Sciatic nerve (tissue), 2 donors: ENCODE results near the gene TNC. TPM values are rescaled to one million over a fixed set of nuclear protein-coding genes. Genes with fewer than 3 reads are reported as not detected.

ENCODE experiments used
- ATAC-seq: fragments of 200-7000 bp; cut with Tn5 transposase; one replicate; pipeline ENCODE4 v1.9.1; 2020; ENCODE audit warnings: mild to moderate bottlenecking, moderate library complexity
- DNase-seq: peaks from one replicate; pipeline ENCODE4 v3.0.0-alpha.2; 2020; ENCODE audit warnings: low spot score
- intact Hi-C: fragments of 100-400 bp; cut with DNase I; formaldehyde crosslinking; loops from one replicate; pipeline ENCODE4 v1.14.2; 2022
- total RNA-seq: library from RNA; stranded (reverse); fragmentation: NEBNext Ultra II Directional; extraction: Animal tissue kit (Norgen Biotek cat#: 25700); gene quantifications from one replicate; pipeline ENCODE4 v1.2.1, GENCODE V29; 2021
- donor health status: DM: no; HTN: no; CAD: no.
- donor health status: DM: no; HTN: no; CAD: no.

Gene TNC
- total RNA-seq, 1 donor from 2014 or later, result 28.6 TPM

DNA sequence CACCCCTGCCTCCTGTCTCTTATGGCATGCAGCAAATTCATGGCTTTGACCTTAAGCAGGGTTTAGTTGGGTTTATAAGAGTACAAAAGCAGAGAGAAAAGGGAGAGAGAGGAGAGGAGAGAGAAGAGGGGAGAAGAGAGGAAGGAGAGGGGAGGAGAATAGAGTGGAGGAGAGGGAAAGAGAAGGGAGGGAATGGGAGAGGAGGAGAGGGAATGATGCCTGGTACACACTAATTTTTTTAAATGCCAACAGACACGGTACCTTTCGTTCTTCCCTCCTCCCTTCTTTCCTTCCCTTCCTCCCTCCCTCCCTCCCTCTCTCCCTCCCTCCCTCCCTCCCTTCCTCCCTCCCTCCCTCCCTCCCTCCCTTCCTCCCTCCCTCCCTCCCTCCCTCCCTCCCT lies 48.7 kb downstream of the TNC start:
- intact Hi-C loops, result no loop called here
- DNase-seq (no peak), ATAC-seq (no peak)

DNA sequence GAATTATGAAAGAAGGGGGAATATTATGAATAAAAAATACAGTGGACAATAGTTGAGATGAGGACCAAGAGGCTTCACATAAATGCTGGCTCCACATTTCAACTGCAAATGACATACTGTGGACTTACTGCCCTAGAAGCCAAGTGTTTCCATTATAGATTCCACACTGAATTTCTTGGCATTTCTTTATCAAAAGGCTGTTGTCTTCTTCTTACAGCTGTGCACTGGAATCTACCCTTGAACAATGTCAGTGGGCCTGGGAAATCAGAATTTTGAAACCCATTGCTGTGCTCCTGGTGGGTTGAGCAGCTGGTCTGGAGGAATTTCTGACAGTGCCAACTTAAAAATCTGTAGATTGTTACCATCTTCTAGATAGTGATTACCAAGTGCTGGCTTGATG lies 49.9 kb downstream of the TNC start:
- DNase-seq (no peak), ATAC-seq (no peak)
- intact Hi-C loops, result no loop called here

GRCh38 chr9:115063058-115063845 lies 54.7 kb downstream of the TNC start:
- no peak for ATAC-seq
- intact Hi-C loops, result no loop called here
- DNase-seq, result no peak

DNA sequence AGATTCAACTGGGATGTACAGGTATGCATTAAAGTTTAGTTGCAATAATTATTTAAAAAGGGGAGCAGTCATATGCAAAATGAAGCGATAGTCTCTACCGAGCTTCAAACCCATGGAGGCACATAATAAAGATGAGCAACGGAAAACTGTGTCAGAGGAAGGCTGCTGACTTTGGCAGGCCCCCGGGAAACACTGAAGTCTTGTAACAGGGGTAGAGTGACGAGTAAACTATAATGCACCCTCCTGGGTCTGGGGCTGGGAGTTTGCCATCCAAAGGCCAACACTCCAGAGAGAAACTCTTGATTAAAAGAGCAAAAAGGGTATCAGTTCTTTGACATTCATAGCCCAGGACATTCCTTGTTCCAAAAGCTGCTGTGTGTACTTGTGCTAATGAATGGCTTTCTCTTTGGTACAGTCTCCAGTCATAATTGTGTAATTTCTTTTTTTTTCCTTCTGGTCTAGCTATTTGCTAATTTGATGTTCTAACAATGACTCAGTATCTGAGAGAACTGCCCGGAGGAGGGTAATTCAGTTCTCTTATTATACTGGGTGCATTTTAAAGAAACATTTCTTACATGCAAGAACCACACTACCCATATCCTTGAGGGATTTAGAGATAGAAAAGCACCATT lies 59.2 kb downstream of the TNC start:
- DNase-seq (no peak), ATAC-seq (peak; percentile 63)
- intact Hi-C loops, result no loop called here

DNA sequence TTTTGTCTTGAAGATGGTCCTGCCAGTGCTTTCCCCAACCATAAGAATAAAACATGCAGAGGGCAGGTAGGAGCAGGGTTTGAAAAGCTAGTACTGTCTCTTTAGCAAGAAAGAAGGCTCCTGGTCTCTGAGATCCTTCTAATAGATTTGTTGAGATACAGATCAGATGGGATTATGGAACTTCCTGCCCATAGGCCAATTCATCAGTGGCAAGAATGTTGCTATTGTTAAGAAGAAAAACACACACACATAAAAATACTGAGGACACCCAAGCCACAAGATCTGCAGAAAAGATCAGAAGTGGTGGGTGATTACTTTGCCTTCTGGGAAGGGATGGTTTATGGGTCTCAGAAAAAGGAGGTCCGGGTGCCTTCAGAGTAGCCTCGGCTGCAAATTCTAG lies 59.8 kb downstream of the TNC start:
- intact Hi-C loops, result no loop called here
- no peak for ATAC-seq

DNA sequence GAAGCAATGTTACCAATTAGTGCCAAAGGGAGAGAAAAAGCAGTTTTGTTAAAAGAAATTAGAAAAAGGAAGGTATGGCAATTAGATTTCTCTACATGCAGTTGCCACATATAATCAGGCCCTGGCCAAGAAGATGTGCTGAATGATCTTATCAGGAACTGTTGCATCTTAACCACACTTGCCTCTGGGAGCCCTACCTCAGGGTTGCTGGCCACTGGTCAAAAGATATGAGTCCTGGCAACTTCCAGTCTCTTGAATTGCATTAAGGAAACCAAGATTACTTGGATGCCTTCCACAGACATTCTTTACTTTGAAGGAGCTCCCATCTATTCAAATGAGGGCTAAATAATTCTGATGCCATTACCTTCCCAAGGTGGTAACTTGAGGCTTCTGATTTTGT lies 60.4 kb downstream of the TNC start:
- ATAC-seq (no peak), DNase-seq (no peak)
- intact Hi-C loops, result no loop called here

More for the DNA sequence above, 59.8 kb downstream of the TNC start:
- DNase-seq, result no peak

DNA sequence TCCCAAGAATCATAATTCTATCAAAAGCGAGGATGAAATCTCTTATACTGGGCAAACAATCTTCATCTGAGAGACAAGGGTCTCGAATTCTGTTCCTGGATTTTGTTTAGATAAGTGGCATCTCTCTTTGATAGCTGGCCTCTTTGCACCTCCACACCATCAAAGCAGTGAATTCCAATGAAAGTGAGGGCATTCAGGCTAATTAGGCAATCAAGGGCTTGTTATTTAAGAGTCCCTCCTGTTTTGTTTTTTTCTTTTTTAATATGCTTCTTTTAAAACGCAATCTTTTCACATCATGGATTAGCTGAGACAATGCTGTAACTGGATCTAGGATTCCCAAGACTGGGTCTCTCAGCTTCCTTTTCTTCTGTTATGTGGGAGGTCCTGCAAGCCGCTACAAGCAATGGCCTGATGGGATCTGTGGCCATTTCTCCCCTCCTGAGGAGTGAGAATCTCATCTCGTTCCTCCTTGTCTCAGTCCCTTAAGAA lies 67.9 kb downstream of the TNC start:
- intact Hi-C loops, result no loop called here
- DNase-seq, result no peak
- ATAC-seq, result no peak

GRCh38 chr9:115046824-115047223 lies 71.1 kb downstream of the TNC start:
- DNase-seq (no peak), ATAC-seq (no peak)
- intact Hi-C loops, result no loop called here

GRCh38 chr9:115046199-115046598 lies 71.8 kb downstream of the TNC start:
- ATAC-seq (no peak), DNase-seq (no peak)
- intact Hi-C loops, result no loop called here

- intact Hi-C loops, result no loop called here
- DNase-seq (no peak), ATAC-seq (no peak)
Observed at GRCh38 chr9:115043632-115044031, 74.3 kb downstream of the TNC start.

DNA sequence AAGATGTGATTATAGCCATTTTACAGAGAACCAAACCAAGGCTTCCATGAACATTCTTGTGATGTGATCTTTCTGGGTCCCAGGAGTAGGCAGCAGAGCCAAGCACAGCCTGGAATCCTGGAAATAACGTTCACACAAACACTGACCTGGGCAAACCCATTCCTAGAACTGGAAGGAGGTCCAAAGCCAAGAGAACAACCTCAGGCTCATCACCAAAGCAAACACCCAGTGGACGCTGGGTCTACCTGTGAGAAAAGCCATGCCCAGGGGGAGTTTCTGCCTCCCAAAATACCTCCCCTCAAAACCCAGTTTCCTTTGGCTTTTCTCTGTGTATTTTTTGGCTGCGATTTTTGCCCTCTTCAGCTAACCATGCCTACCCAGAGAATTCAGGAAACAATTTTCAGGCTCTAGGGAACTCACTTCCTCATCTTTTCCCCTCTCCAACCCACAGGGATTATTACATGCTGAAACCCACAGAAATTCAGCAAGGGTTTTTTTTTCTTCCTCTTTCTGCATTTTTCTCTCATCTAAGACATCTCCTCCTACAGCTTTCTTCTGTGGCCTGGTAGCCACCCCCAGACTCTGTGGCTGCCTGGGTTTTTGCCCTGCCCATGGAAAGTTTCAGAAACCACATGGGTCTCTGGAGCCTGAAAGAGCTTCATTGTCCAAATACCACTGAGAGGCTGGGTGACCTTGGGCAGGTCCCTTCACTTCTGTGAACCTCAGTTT lies 75.0 kb downstream of the TNC start:
- DNase-seq, result no peak
- ATAC-seq, result peak; percentile 93
- intact Hi-C loops, result no loop called here

- DNase-seq (no peak), ATAC-seq (no peak)
- intact Hi-C loops, result no loop called here
Observed at GRCh38 chr9:115039516-115040120, 78.3 kb downstream of the TNC start.

DNA sequence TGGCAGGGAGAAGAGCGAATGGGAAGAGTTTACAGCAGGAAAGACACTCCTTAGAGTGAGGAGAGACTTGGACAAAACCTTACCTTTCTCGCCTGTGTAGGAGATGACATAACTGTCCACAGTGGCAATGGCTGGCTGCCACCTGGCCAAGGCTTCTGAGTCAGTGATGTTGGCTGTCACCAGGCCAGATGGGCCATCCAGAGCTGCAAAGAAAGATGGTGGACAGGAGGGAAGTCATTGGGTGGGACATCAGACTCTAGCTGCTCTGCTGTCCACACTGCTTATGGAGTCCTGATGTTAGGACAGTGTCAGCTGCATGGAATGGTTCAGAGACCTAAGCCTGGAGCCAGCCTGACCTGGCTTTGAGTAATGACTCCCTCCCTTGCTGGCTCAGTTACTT lies 79.8 kb downstream of the TNC start:
- intact Hi-C loops, result no loop called here
- DNase-seq (no peak), ATAC-seq (no peak)

DNA sequence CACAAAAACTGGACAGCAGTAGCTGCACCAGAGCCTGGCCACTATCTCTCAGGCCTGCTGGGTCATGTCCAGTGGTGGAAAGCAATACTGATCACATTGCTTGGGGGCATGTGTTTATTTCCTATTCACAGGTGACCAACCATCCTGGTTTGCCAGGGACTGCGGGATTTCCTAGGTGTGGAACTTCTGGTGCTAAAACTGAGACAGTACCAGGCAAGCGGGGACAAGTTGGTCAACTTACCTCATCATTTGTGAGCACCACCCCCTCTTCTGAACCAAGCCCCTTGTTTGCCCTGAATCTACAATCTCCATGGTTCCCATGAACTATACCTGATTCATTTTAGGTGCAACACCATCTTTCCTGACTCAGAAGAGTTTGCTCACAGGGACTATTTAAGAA lies 81.3 kb downstream of the TNC start:
- DNase-seq, result no peak
- ATAC-seq, result no peak
- intact Hi-C loops, result no loop called here

DNA sequence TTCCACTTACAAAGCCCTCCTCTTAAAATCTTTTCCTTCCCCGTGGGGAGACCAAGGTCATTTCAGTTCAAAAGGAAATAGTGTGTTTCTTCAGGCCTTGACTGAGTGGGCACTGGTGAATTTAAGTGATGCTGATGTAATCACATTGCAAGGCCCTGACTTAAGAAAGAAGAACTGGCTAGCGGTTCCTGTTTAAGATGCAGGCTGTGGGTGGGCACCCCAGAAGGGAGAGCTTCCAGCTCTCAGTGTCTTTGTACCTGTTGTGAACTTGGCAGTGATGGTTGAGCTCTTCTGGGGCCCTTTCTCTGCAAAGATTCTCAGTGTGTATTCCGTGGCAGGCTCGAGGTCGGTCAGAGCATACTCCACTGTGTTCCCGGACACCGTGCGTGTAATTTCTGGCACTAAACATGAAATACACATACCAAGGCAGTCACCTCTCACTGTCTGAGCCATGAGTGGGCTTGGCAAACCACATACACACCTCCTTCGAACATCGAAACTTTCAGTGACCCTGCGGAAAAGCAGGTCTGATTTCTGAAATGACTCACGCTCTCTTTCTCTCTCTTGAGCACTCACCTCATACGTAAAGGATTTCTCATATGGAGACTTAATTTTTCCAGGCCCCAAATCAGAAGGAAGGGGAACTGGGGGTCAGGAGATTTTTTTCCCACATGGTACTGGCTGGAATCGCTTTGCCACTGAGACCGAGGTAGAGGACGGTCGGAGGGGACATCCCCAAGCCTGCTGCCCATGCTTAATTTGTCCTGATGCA lies 81.9 kb downstream of the TNC start:
- DNase-seq, result no peak
- ATAC-seq, result peak; percentile 91
- intact Hi-C loops, result no loop called here

GRCh38 chr9:115034801-115035200 lies 83.2 kb downstream of the TNC start:
- ATAC-seq (peak; percentile 59), DNase-seq (no peak)
- intact Hi-C loops, result no loop called here

- intact Hi-C loops, result no loop called here
- DNase-seq (no peak), ATAC-seq (no peak)
Observed at GRCh38 chr9:115033800-115034199, 84.2 kb downstream of the TNC start.

GRCh38 chr9:115032296-115032695 lies 85.7 kb downstream of the TNC start:
- no peak for ATAC-seq
- no peak for DNase-seq
- intact Hi-C loops, result no loop called here

DNA sequence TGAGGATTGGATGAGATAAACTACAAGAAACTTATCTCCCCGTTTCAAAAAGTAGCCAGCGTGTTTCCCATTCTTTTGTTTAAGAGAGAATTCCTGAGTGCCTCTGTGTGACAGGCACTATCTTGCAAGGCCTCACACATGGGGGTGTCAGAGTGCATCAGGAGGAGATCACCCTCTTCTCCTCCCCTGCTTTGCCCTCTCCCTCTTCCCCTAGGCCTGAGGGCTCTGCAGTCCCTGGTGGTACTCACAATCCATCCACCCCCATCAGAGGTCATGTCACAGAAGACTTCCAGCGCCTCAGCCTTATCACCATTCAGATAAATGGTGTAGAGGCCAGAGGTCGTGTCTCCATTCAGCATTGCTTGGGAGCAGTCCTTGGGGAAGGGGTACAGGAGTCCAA lies 88.0 kb downstream of the TNC start:
- intact Hi-C loops, result no loop called here
- DNase-seq, result no peak
- no peak for ATAC-seq
